ENCODE data around the gene KIF1C. TPM values are rescaled to one million over a fixed set of nuclear protein-coding genes. Genes with fewer than 3 reads are reported as not detected.

Gene KIF1C
- total and polyA plus RNA-seq, 9 of the 15 experiments (the other 6 are each of a cell fraction or from before 2014, with no cell fraction given) = 0.38 to 68.4 (median 25.1) TPM

GRCh38 chr17:4948166-4948930 is 49.4 kb upstream of the KIF1C start, which contains the start of gene PFN1 (continued):
- TF ChIP-seq HNRNPLL (IDR thresholded peaks at IDR 0.05; ENCODE audit: low read depth, low read length, poor library complexity, severe bottlenecking) (peak; percentile 30), CREB5 (CRISPR knock-in tag; IDR thresholded peaks at IDR 0.05) (no peak), ZNF830 (CRISPR knock-in tag; IDR thresholded peaks at IDR 0.05) (no peak), ZFP91 (CRISPR knock-in tag; IDR thresholded peaks at IDR 0.05) (no peak), NR4A1 (CRISPR knock-in tag; IDR thresholded peaks at IDR 0.05) (no peak), NR4A1 (tag; IDR thresholded peaks at IDR 0.05) (no peak), NR2F6 (CRISPR knock-in tag; IDR thresholded peaks at IDR 0.05) (no peak), TOE1 (IDR thresholded peaks at IDR 0.05; ENCODE audit: borderline replicate concordance) (peak; percentile 78), TOE1 (CRISPR knock-in tag; IDR thresholded peaks at IDR 0.05; ENCODE audit: borderline replicate concordance, low read depth) (no peak), MAX (CRISPR knock-in tag; IDR thresholded peaks at IDR 0.05) (peak; percentile 65), RFX7 (CRISPR knock-in tag; IDR thresholded peaks at IDR 0.05) (no peak), ARID1B (IDR thresholded peaks at IDR 0.05) (peak; percentile 56; the same call in 1 of the 2 replicates), ARID4B (CRISPR knock-in tag; IDR thresholded peaks at IDR 0.05) (peak; percentile 85), ATF7 (IDR thresholded peaks at IDR 0.05) (peak; percentile 67; the same call in 1 of the 2 replicates), BRD9 (IDR thresholded peaks at IDR 0.05; ENCODE audit: low read depth, partially characterized antibody) (peak; percentile 66), NR3C1 (CRISPR knock-in tag; IDR thresholded peaks at IDR 0.05) (no peak)

Measured in K562 (cell line).